Stimulated activated CD4-positive, alpha-beta T cell treated with anti-CD3 and anti-CD28 coated beads, Interleukin-4, amount 100 ng/mL, for 24 hours (primary cell): ENCODE data around the gene CTNND2.

ENCODE experiments used
- DNase-seq: peaks from one replicate; pipeline ENCODE4 v3.0.0-alpha.2; 2020

CTNND2 gene

GRCh38 chr5:11000515-11001353 lies 903.5 kb downstream of the CTNND2 start:
- no peak for DNase-seq

- no peak for DNase-seq
Measured at GRCh38 chr5:10999714-11000113, 904.5 kb downstream of the CTNND2 start.

- no peak for DNase-seq
Measured at GRCh38 chr5:10995891-10996290, 908.4 kb downstream of the CTNND2 start.

GRCh38 chr5:10994091-10994986 lies 909.9 kb downstream of the CTNND2 start:
- DNase-seq, result no peak

- DNase-seq, result no peak
Measured at GRCh38 chr5:10990634-10991033, 913.6 kb downstream of the CTNND2 start.

- no peak for DNase-seq
Measured at GRCh38 chr5:10989577-10990263, 914.5 kb downstream of the CTNND2 start.

GRCh38 chr5:10988622-10989021 lies 915.6 kb downstream of the CTNND2 start:
- no peak for DNase-seq

- DNase-seq, result peak; percentile 60
Measured at GRCh38 chr5:10987925-10988504, 916.2 kb downstream of the CTNND2 start.

GRCh38 chr5:10987276-10987924 lies 916.8 kb downstream of the CTNND2 start:
- no peak for DNase-seq

GRCh38 chr5:10985721-10986110 lies 918.5 kb downstream of the CTNND2 start:
- no peak for DNase-seq

GRCh38 chr5:10985091-10985720 lies 919.0 kb downstream of the CTNND2 start:
- DNase-seq, result no peak

- no peak for DNase-seq
Measured at GRCh38 chr5:10984021-10984715, 920.1 kb downstream of the CTNND2 start.

GRCh38 chr5:10982626-10983025 lies 921.6 kb downstream of the CTNND2 start:
- no peak for DNase-seq

- DNase-seq, result no peak
Measured at GRCh38 chr5:10981932-10982331, 922.3 kb downstream of the CTNND2 start.

- no peak for DNase-seq
Measured at GRCh38 chr5:10977011-10977410, 927.2 kb downstream of the CTNND2 start.

GRCh38 chr5:10975945-10976344 lies 928.3 kb downstream of the CTNND2 start:
- DNase-seq, result no peak

- no peak for DNase-seq
Measured at GRCh38 chr5:10974850-10975249, 929.4 kb downstream of the CTNND2 start.

- no peak for DNase-seq
Measured at GRCh38 chr5:10973316-10973715, 930.9 kb downstream of the CTNND2 start.

GRCh38 chr5:10969684-10970180 lies 934.5 kb downstream of the CTNND2 start:
- DNase-seq, result no peak

- DNase-seq, result no peak
Measured at GRCh38 chr5:10964806-10965205, 939.4 kb downstream of the CTNND2 start.

GRCh38 chr5:10958728-10959127 lies 945.5 kb downstream of the CTNND2 start:
- no peak for DNase-seq
